Gastroesophageal sphincter (tissue), 4 donors: ENCODE measurements around the gene SPAST. TPM values are rescaled to one million over a fixed set of nuclear protein-coding genes. Genes with fewer than 3 reads are reported as not detected.

Experiments used
- ATAC-seq: fragments of 150-250 bp; one replicate; pipeline ENCODE4 v1.9.1; 2016; ENCODE audit warnings: mild to moderate bottlenecking, moderate library complexity
- H3K27ac ChIP-seq, 4 donors: fragments of 200-600 bp; sonication (generic) in 3 of 4; 1 replicate in 3 of 4; 2 replicates in 1 of 4; pipeline ENCODE4 v1.5.1; 2016 to 2019
- H3K27me3 ChIP-seq: fragments of 200-600 bp; sonication (generic); one replicate; pipeline ENCODE4 v1.5.1; 2019
- H3K36me3 ChIP-seq, 2 donors: fragments of 200-600 bp; sonication (generic); one replicate each; pipeline ENCODE4 v1.5.1; 2019; ENCODE audit warnings: control low read depth in 1 of 2
- H3K4me1 ChIP-seq, 3 donors: fragments of 200-600 bp; sonication (generic); 1 replicate in 2 of 3; 2 replicates in 1 of 3; pipeline ENCODE4 v1.5.1; 2016 to 2019; ENCODE audit warnings: control low read depth in 2 of 3
- H3K4me3 ChIP-seq, 2 donors: fragments of 200-600 bp; sonication (generic); one replicate each; pipeline ENCODE4 v1.5.1; 2019; ENCODE audit warnings: mild to moderate bottlenecking in 1 of 2, moderate library complexity in 1 of 2
- H3K9me3 ChIP-seq, 3 donors: fragments of 200-600 bp; sonication (generic); one replicate each; pipeline ENCODE4 v1.5.1; 2017 to 2019; ENCODE audit warnings: control low read depth in 2 of 3
- CTCF ChIP-seq, 4 experiments: fragments of 200-600 bp in 2 of 4; fragments of 450-650 bp in 2 of 4; sonication (generic) in 1 of 4; IDR thresholded peaks; one replicate each; pipeline ENCODE4 v1.5.1; 2017 to 2019; ENCODE audit warnings: antibody characterized with exemption in 4 of 4, mild to moderate bottlenecking in 2 of 4, moderate library complexity in 2 of 4
- EP300 ChIP-seq: sonication (generic); formaldehyde crosslinking; IDR thresholded peaks from one replicate; pipeline ENCODE4 v1.6.1; 2017; ENCODE audit warnings: antibody characterized with exemption, mild to moderate bottlenecking
- POLR2A ChIP-seq, 2 donors: fragments of 450-650 bp; IDR thresholded peaks; one replicate each; pipeline ENCODE4 v1.6.1; 2017; ENCODE audit warnings: antibody characterized with exemption in 2 of 2, mild to moderate bottlenecking in 2 of 2, moderate library complexity in 1 of 2
- POLR2AphosphoS5 ChIP-seq: sonication (generic); formaldehyde crosslinking; IDR thresholded peaks from one replicate; pipeline ENCODE4 v1.6.1; 2017; ENCODE audit warnings: antibody characterized with exemption
- WGBS, 2 donors: methylation state at CpG; one replicate each; pipeline ENCODE4 v1.1.5; 2018; ENCODE audit warnings: low coverage in 1 of 2; 5-methylcytosine and 5-hydroxymethylcytosine counted together
- total RNA-seq, 4 donors: library from RNA; depleted of rRNA; stranded (reverse); fragments of >200 nt; gene quantifications; one replicate each; pipeline ENCODE4 v1.1.0, GENCODE V29; 2016

Gene SPAST
- total RNA-seq, 4 donors from 2014 or later: 14.7 to 24.6 (median 15.6) TPM

DNA sequence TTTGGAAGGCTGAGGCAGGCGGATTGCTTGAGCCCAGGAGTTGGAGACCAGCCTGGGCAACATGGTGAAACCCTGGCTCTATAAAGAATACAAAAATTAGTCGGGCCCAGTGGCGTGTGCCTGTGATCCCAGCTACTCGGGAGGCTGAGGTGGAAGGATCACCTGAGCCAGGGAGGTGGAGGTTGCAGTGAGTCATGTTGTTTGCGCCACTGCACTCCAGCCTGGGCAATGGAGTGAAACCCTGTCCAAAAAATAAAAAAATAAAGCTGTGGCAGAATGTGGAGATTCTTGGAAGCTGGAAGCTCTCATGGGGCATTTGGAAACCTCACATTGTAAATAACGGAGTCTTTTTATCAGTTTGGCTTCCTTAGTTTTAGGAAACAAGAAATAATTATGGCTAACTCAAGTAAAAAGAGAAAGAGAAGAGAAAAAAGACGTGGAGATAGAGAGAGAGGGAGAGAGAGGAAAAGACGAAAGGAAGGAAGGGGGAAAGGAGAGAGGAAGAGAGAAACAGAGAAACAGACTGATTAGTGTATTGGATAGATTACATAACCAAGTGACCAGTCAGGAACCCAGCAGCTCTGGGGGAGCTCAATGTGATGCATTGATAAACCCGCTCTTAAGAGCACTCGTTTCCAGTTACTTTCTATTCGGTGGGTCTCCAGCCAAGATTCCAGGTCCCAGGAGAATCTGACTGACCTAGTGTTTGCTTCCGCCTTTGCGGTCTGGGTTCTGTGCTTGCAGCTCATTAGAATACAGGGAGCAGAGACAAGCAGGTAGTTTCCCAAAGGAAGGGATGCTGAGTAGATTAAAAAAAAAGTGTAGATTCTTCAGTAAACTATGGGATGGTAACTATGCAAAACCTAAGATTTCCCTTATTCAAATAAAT, 1.1 kb upstream of the SPAST start:
- 37 to 45% methylated on average over 6 to 11 of the region's 13 CpGs for WGBS, 2 donors
- no peak for TF ChIP-seq EP300
- TF ChIP-seq CTCF (IDR thresholded peaks at IDR 0.05): no peak
- no peak for TF ChIP-seq POLR2A (IDR thresholded peaks at IDR 0.05)
- TF ChIP-seq POLR2AphosphoS5: no peak
- Histone ChIP-seq H3K27me3 (no peaks in the 10 kb centered on the region), H3K4me3 (peak overlapping the region; percentile 79 to 86), H3K4me1 (peaks cover 0 to 36% (median 11%) of the 10 kb centered on the region in 3 donors), H3K27ac (peak overlapping the region; percentile 84 to 91 (median 90)), H3K36me3 (peaks cover 0 to 4% of the 10 kb centered on the region in 2 donors), H3K9me3 (no peaks in the 10 kb centered on the region)
- ATAC-seq: no peak

DNA sequence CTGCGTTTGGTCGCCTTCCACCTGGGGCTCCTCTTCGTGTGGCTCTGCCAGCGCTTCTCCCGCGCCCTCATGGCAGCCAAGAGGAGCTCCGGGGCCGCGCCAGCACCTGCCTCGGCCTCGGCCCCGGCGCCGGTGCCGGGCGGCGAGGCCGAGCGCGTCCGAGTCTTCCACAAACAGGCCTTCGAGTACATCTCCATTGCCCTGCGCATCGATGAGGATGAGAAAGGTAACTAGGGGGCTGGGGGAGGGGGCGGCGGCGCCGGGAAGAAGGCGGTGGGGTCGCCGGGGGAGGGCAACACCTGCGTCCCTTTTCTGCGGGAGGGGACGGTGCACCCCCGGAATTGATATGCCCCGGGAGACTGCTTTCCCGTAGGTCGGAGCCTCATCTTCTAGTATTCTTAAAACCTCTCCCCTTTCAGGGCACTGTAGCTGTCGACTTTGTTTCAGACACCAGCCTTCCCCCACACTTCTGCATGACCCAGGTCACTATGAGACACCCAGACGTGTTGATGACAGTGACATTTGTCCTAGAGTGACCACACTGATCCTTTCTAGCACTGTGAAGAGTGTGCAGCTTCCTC, 755 bp downstream of the SPAST start:
- H3K4me3 ChIP-seq: peak overlapping the region; percentile 79 to 86
- peaks cover 0 to 36% (median 11%) of the 10 kb centered on the region in 3 donors for H3K4me1 ChIP-seq
- H3K27ac ChIP-seq: peak overlapping the region; percentile 89 to 91 (median 90)
- no peaks in the 10 kb centered on the region for H3K9me3 ChIP-seq
- peaks cover 0 to 9% of the 10 kb centered on the region in 2 donors for H3K36me3 ChIP-seq
- TF ChIP-seq POLR2A (IDR thresholded peaks at IDR 0.05) (peak in 1 of 2 donors; percentile 36), EP300 (no peak)
- no peaks in the 10 kb centered on the region for H3K27me3 ChIP-seq
- no peak for ATAC-seq
- 0% methylated on average over 6 to 16 of the region's 40 CpGs for WGBS, 2 donors

- Histone ChIP-seq H3K4me1 (peaks cover 0 to 36% (median 11%) of the 10 kb centered on the region in 3 donors), H3K27ac (peak overlapping the region in 3 of 4 donors; percentile 89 to 91 (median 91)), H3K27me3 (no peaks in the 10 kb centered on the region), H3K4me3 (peak overlapping the region; percentile 79 to 86), H3K9me3 (no peaks in the 10 kb centered on the region), H3K36me3 (peaks cover 0 to 9% of the 10 kb centered on the region in 2 donors)
- 71 to 76% methylated on average over 7 to 8 of the region's 8 CpGs for WGBS, 2 donors
- ATAC-seq: no peak
- TF ChIP-seq POLR2AphosphoS5: no peak
- no peak for TF ChIP-seq EP300
- TF ChIP-seq CTCF (IDR thresholded peaks at IDR 0.05): no peak
- TF ChIP-seq POLR2A (IDR thresholded peaks at IDR 0.05): no peak
Measured at GRCh38 chr2:32064713-32065112, 1.4 kb downstream of the SPAST start.

- H3K4me3 ChIP-seq: no peak overlapping the region
- H3K27me3 ChIP-seq: no peaks in the 10 kb centered on the region
- H3K27ac ChIP-seq: no peak overlapping the region
- no peak for ATAC-seq
- H3K4me1 ChIP-seq: peaks cover 0 to 27% (median 8%) of the 10 kb centered on the region in 3 donors
- 93 to 100% methylated on average over 2 of the region's 2 CpGs for WGBS, 2 donors
- TF ChIP-seq EP300 (no peak), CTCF (IDR thresholded peaks at IDR 0.05) (no peak), POLR2A (IDR thresholded peaks at IDR 0.05) (no peak), POLR2AphosphoS5 (no peak)
- no peaks in the 10 kb centered on the region for H3K9me3 ChIP-seq
- H3K36me3 ChIP-seq: peaks cover 0 to 9% of the 10 kb centered on the region in 2 donors
Measured at GRCh38 chr2:32067549-32067948, 4.2 kb downstream of the SPAST start.

- Histone ChIP-seq H3K27me3 (no peaks in the 10 kb centered on the region), H3K4me1 (no peaks in the 10 kb centered on the region), H3K4me3 (no peak overlapping the region), H3K27ac (no peak overlapping the region), H3K36me3 (peaks cover 0 to 15% of the 10 kb centered on the region in 2 donors), H3K9me3 (no peaks in the 10 kb centered on the region)
- WGBS, 2 donors: 88 to 100% methylated on average over 2 of the region's 2 CpGs
- TF ChIP-seq POLR2AphosphoS5: no peak
- TF ChIP-seq CTCF (IDR thresholded peaks at IDR 0.05): no peak
- TF ChIP-seq EP300: no peak
- ATAC-seq: no peak
Measured at GRCh38 chr2:32074134-32074506, 10.8 kb downstream of the SPAST start.
